Measurements from ENCODE around the gene EPHA3.

GRCh38 chr3:89315750-89316470, 208.5 kb downstream of the EPHA3 start:
- no peak for TF ChIP-seq GATA2 (IDR thresholded peaks at IDR 0.05; ENCODE audit: low read depth, low read length)
- no peak for TF ChIP-seq GATA3 (IDR thresholded peaks at IDR 0.05; ENCODE audit: low read depth, low read length)

Measured in SH-SY5Y (cell line).